Endothelial cell of umbilical vein (primary cell): ENCODE measurements around the gene CDC42EP5. TPM values are rescaled to one million over a fixed set of nuclear protein-coding genes. Genes with fewer than 3 reads are reported as not detected.
"Not testable (repeated sequence)": the region's sequence is repeated elsewhere in the genome, so short reads cannot be mapped to it uniquely, and the experiment has no call there.

Source experiments
- BruUV-seq: library from RNA; stranded (reverse); fragments of 400-500 nt; replicated peaks from 2 replicates; lab custom pipeline; 2021; lab: Mats Ljungman, UMichigan
- CTCF ChIA-PET: fragments of 300-600, 350-600 bp; sonication (Branson Sonifier 250); formaldehyde crosslinking; loops from one replicate; lab custom pipeline; 2021; ENCODE audit warnings: antibody characterized with exemption, inconsistent platforms; lab: Charles Lee
- POLR2A ChIA-PET: fragments of 300-600, 350-600 bp; sonication (Branson Sonifier 250); formaldehyde crosslinking; loops from one replicate; lab custom pipeline; 2021; ENCODE audit warnings: antibody characterized with exemption, inconsistent platforms; lab: Charles Lee
- DNase-seq: peaks from one replicate; pipeline ENCODE4 v3.0.0-alpha.2; 2011; ENCODE audit warnings: low read depth, low spot score
- FAIRE-seq: peaks from 2 replicates; lab custom pipeline; 2011; peaks lifted over from hg19 to GRCh38; lab: Jason Lieb, UNC
- H2AFZ ChIP-seq: 2 replicates; pipeline ENCODE4 v1.6.0; 2012; ENCODE audit warnings: low read depth, low read length, control low read depth, inconsistent platforms
- H3K27ac ChIP-seq: 2 replicates; pipeline ENCODE4 v1.5.1; 2011; ENCODE audit warnings: low read depth, mild to moderate bottlenecking, control low read depth, low read length, moderate library complexity; ENCODE audit not compliant: insufficient read depth
- H3K27me3 ChIP-seq, 2 experiments: 2 replicates each; pipeline versions ENCODE4 v1.6.0 to v1.6.1; 2011; ENCODE audit warnings: low read length in 2 of 2, mixed read lengths in 1 of 2; ENCODE audit not compliant: control insufficient read depth in 2 of 2, insufficient read depth in 2 of 2
- H3K36me3 ChIP-seq, 2 experiments: 2 replicates in 1 of 2; 3 replicates in 1 of 2; pipeline ENCODE4 v1.5.1; 2011; ENCODE audit warnings: low read length in 2 of 2, mild to moderate bottlenecking in 1 of 2, moderate library complexity in 1 of 2; ENCODE audit not compliant: control insufficient read depth in 2 of 2, insufficient read depth in 2 of 2; ENCODE audit errors: extremely low read depth in 1 of 2
- H3K4me1 ChIP-seq: 3 replicates; pipeline ENCODE4 v1.5.1; 2011; ENCODE audit warnings: mild to moderate bottlenecking, low read length; ENCODE audit not compliant: control insufficient read depth, insufficient read depth; ENCODE audit errors: extremely low read depth
- H3K4me2 ChIP-seq: 2 replicates; pipeline ENCODE4 v1.6.1; 2011; ENCODE audit warnings: low read length, control low read depth, mixed read lengths; ENCODE audit not compliant: insufficient read depth
- H3K4me3 ChIP-seq, 3 experiments: fragments of 200-600 bp in 1 of 3; sonication (generic), shearing (Covaris generic) in 1 of 3; replicated peaks in 1 of 3; 2 replicates each; pipeline ENCODE4 v1.5.1; 2011 to 2016; ENCODE audit warnings: control low read depth in 3 of 3, low read length in 3 of 3, mild to moderate bottlenecking in 2 of 3, inconsistent platforms in 1 of 3, low read depth in 1 of 3, moderate library complexity in 1 of 3; ENCODE audit not compliant: insufficient read depth in 1 of 3
- H3K79me2 ChIP-seq: 2 replicates; pipeline ENCODE4 v1.6.0; 2012; ENCODE audit warnings: low read length, inconsistent platforms; ENCODE audit not compliant: control insufficient read depth, insufficient read depth
- H3K9ac ChIP-seq: replicated peaks from 2 replicates; pipeline ENCODE3; 2011; ENCODE audit warnings: low read length, control low read depth; ENCODE audit not compliant: insufficient read depth; ENCODE audit errors: extremely low read depth
- H3K9me1 ChIP-seq: replicated peaks from 3 replicates; pipeline ENCODE4 v1.6.0; 2011; ENCODE audit warnings: mild to moderate bottlenecking, low read length; ENCODE audit not compliant: control insufficient read depth, insufficient read depth; ENCODE audit errors: extremely low read depth
- H3K9me3 ChIP-seq: replicated peaks from 2 replicates; pipeline ENCODE4 v1.5.1; 2012; ENCODE audit warnings: low read length, inconsistent platforms; ENCODE audit not compliant: control insufficient read depth, insufficient read depth
- H4K20me1 ChIP-seq: replicated peaks from 2 replicates; pipeline ENCODE3; 2011; ENCODE audit warnings: mild to moderate bottlenecking, low read length; ENCODE audit not compliant: control insufficient read depth, insufficient read depth; ENCODE audit errors: extremely low read depth
- EZH2 ChIP-seq: IDR thresholded peaks from 2 replicates; pipeline ENCODE4 v1.6.1; 2012; ENCODE audit warnings: borderline replicate concordance, low read depth, mild to moderate bottlenecking, moderate library complexity, low read length, inconsistent platforms; ENCODE audit not compliant: severe bottlenecking
- FOS ChIP-seq: IDR thresholded peaks from 2 replicates; pipeline ENCODE4 v1.6.1; 2011; ENCODE audit warnings: mild to moderate bottlenecking, low read length, moderate library complexity, borderline replicate concordance; ENCODE audit not compliant: insufficient read depth
- GATA2 ChIP-seq: IDR thresholded peaks from 2 replicates; pipeline ENCODE4 v1.7.0; 2011; ENCODE audit warnings: low read depth, mild to moderate bottlenecking, moderate library complexity, mixed read lengths, low read length; ENCODE audit not compliant: insufficient read length, insufficient read depth
- JUN ChIP-seq: IDR thresholded peaks from 2 replicates; pipeline ENCODE4 v1.6.1; 2011; ENCODE audit warnings: borderline replicate concordance, low read depth; ENCODE audit not compliant: insufficient read length, insufficient read depth
- MYC ChIP-seq: IDR thresholded peaks from one replicate; pipeline ENCODE4 v1.6.1; 2011; ENCODE audit warnings: mild to moderate bottlenecking, low read depth, low read length
- POLR2A ChIP-seq: IDR thresholded peaks from 2 replicates; pipeline ENCODE4 v1.6.1; 2012; ENCODE audit warnings: low read depth, mild to moderate bottlenecking, control low read depth, low read length
- POLR2AphosphoS5 ChIP-seq: IDR thresholded peaks from 2 replicates; pipeline ENCODE4 v1.6.1; 2012; ENCODE audit warnings: low read depth, mild to moderate bottlenecking, control low read depth, low read length, moderate library complexity; ENCODE audit not compliant: insufficient read depth
- dilution Hi-C: fragments of 300-500 bp; cut with MboI; formaldehyde crosslinking; loops from one replicate; pipeline ENCODE4 v1.15.0; 2019; ENCODE audit warnings: low sequenced_read_pairs; ENCODE audit not compliant: extremely low pct_ligation_motif_present
- intact Hi-C: fragments of 100-400 bp; cut with micrococcal nuclease; formaldehyde crosslinking; loops from one replicate; pipeline ENCODE4 v1.10.0; 2022
- polyA plus RNA-seq, 4 experiments: library from polyadenylated mRNA; depleted of rRNA in 3 of 4; stranded (reverse) in 3 of 4; unstranded in 1 of 4; fragments of >200 nt; gene quantifications; 2 replicates each; pipeline versions ENCODE4 v1.2.1 to v1.2.3, GENCODE V29; 2011 to 2012; ENCODE audit warnings: missing spikeins in 1 of 4
- total RNA-seq: library from RNA; stranded (reverse); gene quantifications from 2 replicates; pipeline ENCODE4 v1.2.3, GENCODE V29; 2021
- TF ChIP-seq, protein P1 (sequence below): IDR thresholded peaks from 2 replicates; pipeline ENCODE4 v1.6.1; 2011; ENCODE audit not compliant: insufficient read depth, insufficient read length
- TF ChIP-seq, protein P2 (sequence below), 2 donors: IDR thresholded peaks; 1 replicate in 1 of 2; 2 replicates in 1 of 2; pipeline ENCODE4 v1.5.1; 2011; ENCODE audit warnings: low read length in 2 of 2, mild to moderate bottlenecking in 2 of 2, moderate library complexity in 2 of 2, control low read depth in 1 of 2, inconsistent platforms in 1 of 2, low read depth in 1 of 2; ENCODE audit not compliant: insufficient read depth in 1 of 2; ENCODE audit errors: extremely low read depth in 1 of 2

The CDC42EP5 gene
- total and polyA plus RNA-seq, 2 donors (not counting 3 experiments of a cell fraction or from before 2014, with no cell fraction given): 37.3 to 85.5 TPM

DNA sequence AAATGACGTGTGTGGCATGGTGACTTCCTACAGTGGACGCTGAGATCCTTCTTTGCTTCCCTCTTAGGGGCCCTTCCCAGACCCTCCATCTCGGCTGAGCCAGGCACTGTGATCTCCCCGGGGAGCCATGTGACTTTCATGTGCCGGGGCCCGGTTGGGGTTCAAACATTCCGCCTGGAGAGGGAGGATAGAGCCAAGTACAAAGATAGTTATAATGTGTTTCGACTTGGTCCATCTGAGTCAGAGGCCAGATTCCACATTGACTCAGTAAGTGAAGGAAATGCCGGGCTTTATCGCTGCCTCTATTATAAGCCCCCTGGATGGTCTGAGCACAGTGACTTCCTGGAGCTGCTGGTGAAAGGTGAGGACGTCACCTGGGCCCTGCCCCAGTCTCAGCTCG, 34.7 kb upstream of the CDC42EP5 start:
- ChIA-PET CTCF (no interaction called here), POLR2A (no interaction called here)
- no peak overlapping the region for H3K4me2 ChIP-seq
- H2AFZ ChIP-seq: no peak overlapping the region
- H3K4me3 ChIP-seq: no peak overlapping the region
- no peak overlapping the region for H3K9ac ChIP-seq
- no peaks in the 10 kb centered on the region for H3K36me3 ChIP-seq
- intact Hi-C loops: no loop called here
- TF ChIP-seq POLR2AphosphoS5 (no peak), JUN (no peak), FOS (no peak), POLR2A (no peak), GATA2 (no peak), EZH2 (no peak), MYC (no peak)
- TF ChIP-seq, protein P1, sequence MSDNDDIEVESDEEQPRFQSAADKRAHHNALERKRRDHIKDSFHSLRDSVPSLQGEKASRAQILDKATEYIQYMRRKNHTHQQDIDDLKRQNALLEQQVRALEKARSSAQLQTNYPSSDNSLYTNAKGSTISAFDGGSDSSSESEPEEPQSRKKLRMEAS: no peak
- TF ChIP-seq, protein P2, sequence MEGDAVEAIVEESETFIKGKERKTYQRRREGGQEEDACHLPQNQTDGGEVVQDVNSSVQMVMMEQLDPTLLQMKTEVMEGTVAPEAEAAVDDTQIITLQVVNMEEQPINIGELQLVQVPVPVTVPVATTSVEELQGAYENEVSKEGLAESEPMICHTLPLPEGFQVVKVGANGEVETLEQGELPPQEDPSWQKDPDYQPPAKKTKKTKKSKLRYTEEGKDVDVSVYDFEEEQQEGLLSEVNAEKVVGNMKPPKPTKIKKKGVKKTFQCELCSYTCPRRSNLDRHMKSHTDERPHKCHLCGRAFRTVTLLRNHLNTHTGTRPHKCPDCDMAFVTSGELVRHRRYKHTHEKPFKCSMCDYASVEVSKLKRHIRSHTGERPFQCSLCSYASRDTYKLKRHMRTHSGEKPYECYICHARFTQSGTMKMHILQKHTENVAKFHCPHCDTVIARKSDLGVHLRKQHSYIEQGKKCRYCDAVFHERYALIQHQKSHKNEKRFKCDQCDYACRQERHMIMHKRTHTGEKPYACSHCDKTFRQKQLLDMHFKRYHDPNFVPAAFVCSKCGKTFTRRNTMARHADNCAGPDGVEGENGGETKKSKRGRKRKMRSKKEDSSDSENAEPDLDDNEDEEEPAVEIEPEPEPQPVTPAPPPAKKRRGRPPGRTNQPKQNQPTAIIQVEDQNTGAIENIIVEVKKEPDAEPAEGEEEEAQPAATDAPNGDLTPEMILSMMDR (IDR thresholded peaks at IDR 0.05; ENCODE audit: extremely low read depth in 1 of 2, insufficient read depth in 1 of 2, low read depth in 1 of 2, low read length in 2 of 2): no peak
- H3K9me3 ChIP-seq: no peaks in the 10 kb centered on the region
- dilution Hi-C loops: no loop called here
- H3K9me1 ChIP-seq: no peaks in the 10 kb centered on the region
- BruUV-seq: no TSS peak
- H3K79me2 ChIP-seq: no peaks in the 10 kb centered on the region
- no peak for FAIRE-seq
- H3K27ac ChIP-seq: no peak overlapping the region
- no peaks in the 10 kb centered on the region for H3K4me1 ChIP-seq
- DNase-seq: no peak
- H3K27me3 ChIP-seq: no peaks in the 10 kb centered on the region
- no peaks in the 10 kb centered on the region for H4K20me1 ChIP-seq

DNA sequence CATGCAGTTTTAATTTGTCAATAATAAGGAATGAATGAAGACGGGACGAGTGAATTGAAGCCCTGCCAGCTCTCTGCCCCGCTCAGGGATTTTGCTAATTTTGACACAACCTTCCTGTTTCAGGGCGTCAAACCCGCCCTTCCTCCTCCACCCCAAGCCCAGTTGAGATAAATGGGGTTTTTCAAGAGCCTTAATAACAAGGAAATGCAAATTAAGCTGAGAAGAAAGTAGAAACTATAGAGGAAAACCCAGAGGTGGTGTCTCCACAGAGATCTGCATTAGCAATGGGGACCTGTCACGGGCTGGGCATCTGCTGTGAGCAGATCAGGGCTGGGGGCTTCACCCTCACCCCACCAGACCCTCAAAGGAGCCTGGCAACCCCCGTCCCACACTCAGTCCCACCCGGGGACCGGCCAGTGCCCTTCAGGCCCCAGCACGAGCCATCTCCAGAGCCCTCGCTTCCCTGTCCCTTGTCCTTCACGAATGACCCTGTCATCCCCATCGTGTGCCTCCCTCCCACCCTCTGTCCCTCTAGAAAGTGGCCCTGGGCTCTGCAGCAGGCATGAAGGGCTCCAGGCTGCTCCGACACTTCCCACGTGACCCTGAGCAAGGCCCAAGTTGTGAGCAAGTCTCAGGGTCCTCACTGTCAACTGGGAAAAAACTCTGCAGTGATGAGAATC, 34.1 kb upstream of the CDC42EP5 start:
- FAIRE-seq, intact Hi-C loops, H3K4me1 ChIP-seq: not testable (repeated sequence)

More for the DNA sequence above, 34.1 kb upstream of the CDC42EP5 start:
- H3K79me2 ChIP-seq, H3K27ac ChIP-seq, POLR2A ChIA-PET, H4K20me1 ChIP-seq, H3K27me3 ChIP-seq, CTCF ChIA-PET, H3K36me3 ChIP-seq, dilution Hi-C loops, H2AFZ ChIP-seq, H3K4me3 ChIP-seq, H3K9me1 ChIP-seq, H3K4me2 ChIP-seq, DNase-seq, BruUV-seq, H3K9ac ChIP-seq, H3K9me3 ChIP-seq: not testable (repeated sequence)
